SU-DHL-6 (cell line): ENCODE measurements around the gene RTP2.

ENCODE experiments used
- H2AFZ ChIP-seq: fragments of 200-600 bp; sonication (generic); 2 replicates; pipeline ENCODE4 v1.6.1; 2014; ENCODE audit warnings: low read depth, mild to moderate bottlenecking, moderate library complexity, mixed read lengths, antibody characterized with exemption, low read length; ENCODE audit not compliant: severe bottlenecking
- H3F3A ChIP-seq: fragments of 200-600 bp; shearing (Covaris generic); 2 replicates; pipeline ENCODE4 v1.6.0; 2016; ENCODE audit warnings: antibody characterized with exemption, mild to moderate bottlenecking; ENCODE audit not compliant: insufficient read depth
- H3K27ac ChIP-seq: fragments of 200-600 bp; sonication (generic); 2 replicates; pipeline ENCODE4 v1.5.1; 2016; ENCODE audit warnings: low read depth, mild to moderate bottlenecking, low read length, moderate library complexity, mixed read lengths
- H3K27me3 ChIP-seq: fragments of 200-600 bp; sonication (generic), shearing (Covaris generic); 2 replicates; pipeline ENCODE4 v1.6.0; 2014; ENCODE audit warnings: mild to moderate bottlenecking, low read length
- H3K36me3 ChIP-seq: fragments of 200-600 bp; sonication (generic); 2 replicates; pipeline ENCODE4 v1.6.1; 2014; ENCODE audit warnings: mild to moderate bottlenecking, low read length, mixed read lengths
- H3K4me2 ChIP-seq: fragments of 300-600, 200-600 bp; shearing (Covaris generic), sonication (generic); 2 replicates; pipeline ENCODE4 v1.6.0; 2014; ENCODE audit warnings: low read length, low read depth, mild to moderate bottlenecking; ENCODE audit not compliant: poor library complexity, severe bottlenecking
- H3K4me3 ChIP-seq: fragments of 200-600 bp; sonication (generic); 2 replicates; pipeline ENCODE4 v1.5.1; 2014; ENCODE audit warnings: antibody characterized with exemption, low read length, mild to moderate bottlenecking, mixed read lengths; ENCODE audit not compliant: insufficient read depth, poor library complexity, severe bottlenecking
- H3K79me2 ChIP-seq: fragments of 200-600 bp; sonication (generic); 2 replicates; pipeline ENCODE4 v1.6.1; 2014; ENCODE audit warnings: mild to moderate bottlenecking, low read length, moderate library complexity; ENCODE audit not compliant: insufficient read depth
- H3K9ac ChIP-seq: fragments of 200-600 bp; sonication (generic); 2 replicates; pipeline ENCODE4 v1.7.0; 2014; ENCODE audit warnings: mild to moderate bottlenecking, low read length
- H3K9me2 ChIP-seq: fragments of 200-600 bp; sonication (generic); replicated peaks from 2 replicates; pipeline ENCODE4 v1.6.1; 2014; ENCODE audit warnings: low read length; ENCODE audit not compliant: insufficient read depth
- H3K9me3 ChIP-seq: fragments of 200-600 bp; sonication (generic); 2 replicates; pipeline ENCODE4 v1.6.1; 2014; ENCODE audit warnings: low read length, mixed read lengths; ENCODE audit not compliant: insufficient read depth
- H4K20me1 ChIP-seq: fragments of 200-600 bp; sonication (generic); 2 replicates; pipeline ENCODE4 v1.6.1; 2014; ENCODE audit warnings: low read depth, mild to moderate bottlenecking, antibody characterized with exemption, low read length, moderate library complexity, mixed read lengths
- EZH2phosphoT487 ChIP-seq: fragments of 200-600 bp; sonication (generic), shearing (Covaris generic); conservative IDR thresholded peaks from 2 replicates; pipeline ENCODE4 v1.6.1; 2018; ENCODE audit warnings: mild to moderate bottlenecking, antibody characterized with exemption, low read length, moderate library complexity, mixed read lengths
- TF ChIP-seq, protein P1 (sequence below): fragments of 200-600 bp; sonication (generic); IDR thresholded peaks from one replicate; pipeline ENCODE4 v1.5.1; 2017; ENCODE audit warnings: antibody characterized with exemption, mild to moderate bottlenecking, low read length, moderate library complexity; ENCODE audit not compliant: insufficient read depth, poor library complexity, severe bottlenecking

The RTP2 gene

DNA sequence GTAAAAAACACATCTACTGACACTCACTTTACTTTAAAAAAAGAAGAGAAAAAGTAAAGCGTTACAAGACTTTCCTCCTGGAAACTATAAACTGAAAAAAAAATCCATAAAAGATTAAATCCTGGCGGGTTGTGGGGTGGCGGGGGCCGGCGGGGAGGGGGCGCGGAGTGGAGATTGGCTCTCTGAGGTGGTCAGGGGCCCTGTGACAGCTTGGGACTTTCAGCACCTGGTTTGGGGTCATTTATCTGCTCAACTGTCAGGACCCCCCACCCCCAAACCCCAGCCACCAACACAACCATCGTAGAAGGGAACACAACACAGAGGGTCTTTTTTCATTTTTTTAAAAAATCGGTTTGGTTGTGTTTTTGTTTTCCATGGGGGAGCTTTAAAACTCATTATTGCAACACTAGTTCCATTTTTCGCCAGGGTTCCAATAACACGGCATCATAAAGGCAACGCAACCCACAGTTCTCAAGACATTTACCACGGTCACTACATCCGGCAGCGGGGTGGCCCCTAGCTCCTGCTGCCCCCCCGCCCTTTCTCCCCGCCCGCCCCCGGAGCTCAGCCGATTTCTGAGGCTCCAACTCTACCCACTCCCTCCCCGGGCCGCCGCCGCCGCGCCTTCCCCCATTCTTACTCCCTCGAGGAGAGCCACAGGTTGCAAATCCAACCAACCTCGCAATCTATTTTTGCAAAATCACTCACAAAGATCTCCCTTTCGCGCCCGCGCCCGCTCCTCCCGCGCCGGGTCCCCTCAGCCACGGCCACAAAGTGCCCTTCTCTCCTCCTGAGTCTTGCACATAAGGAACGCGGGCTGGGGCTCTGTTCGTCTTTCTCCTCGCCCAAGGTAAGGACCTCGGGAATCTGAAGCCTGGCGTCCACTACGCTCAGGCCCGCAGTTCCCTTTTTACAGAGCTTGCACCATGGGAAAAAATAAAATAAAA, 41.1 kb upstream of the RTP2 start:
- Histone ChIP-seq H3K9me3 (no peaks in the 10 kb centered on the region), H3F3A (peaks cover 83% of the 10 kb centered on the region), H3K9me2 (no peaks in the 10 kb centered on the region), H3K9ac (peak overlapping the region; percentile 99), H3K4me3 (peak overlapping the region; percentile 99), H3K27ac (peak overlapping the region; percentile 92), H3K36me3 (peaks cover 23% of the 10 kb centered on the region), H3K4me2 (peak overlapping the region; percentile 97), H3K79me2 (peaks cover 86% of the 10 kb centered on the region), H3K27me3 (no peaks in the 10 kb centered on the region), H2AFZ (no peak overlapping the region), H4K20me1 (no peaks in the 10 kb centered on the region)
- TF ChIP-seq, protein P1, sequence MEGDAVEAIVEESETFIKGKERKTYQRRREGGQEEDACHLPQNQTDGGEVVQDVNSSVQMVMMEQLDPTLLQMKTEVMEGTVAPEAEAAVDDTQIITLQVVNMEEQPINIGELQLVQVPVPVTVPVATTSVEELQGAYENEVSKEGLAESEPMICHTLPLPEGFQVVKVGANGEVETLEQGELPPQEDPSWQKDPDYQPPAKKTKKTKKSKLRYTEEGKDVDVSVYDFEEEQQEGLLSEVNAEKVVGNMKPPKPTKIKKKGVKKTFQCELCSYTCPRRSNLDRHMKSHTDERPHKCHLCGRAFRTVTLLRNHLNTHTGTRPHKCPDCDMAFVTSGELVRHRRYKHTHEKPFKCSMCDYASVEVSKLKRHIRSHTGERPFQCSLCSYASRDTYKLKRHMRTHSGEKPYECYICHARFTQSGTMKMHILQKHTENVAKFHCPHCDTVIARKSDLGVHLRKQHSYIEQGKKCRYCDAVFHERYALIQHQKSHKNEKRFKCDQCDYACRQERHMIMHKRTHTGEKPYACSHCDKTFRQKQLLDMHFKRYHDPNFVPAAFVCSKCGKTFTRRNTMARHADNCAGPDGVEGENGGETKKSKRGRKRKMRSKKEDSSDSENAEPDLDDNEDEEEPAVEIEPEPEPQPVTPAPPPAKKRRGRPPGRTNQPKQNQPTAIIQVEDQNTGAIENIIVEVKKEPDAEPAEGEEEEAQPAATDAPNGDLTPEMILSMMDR, result no peak
- TF ChIP-seq EZH2phosphoT487, result no peak

DNA sequence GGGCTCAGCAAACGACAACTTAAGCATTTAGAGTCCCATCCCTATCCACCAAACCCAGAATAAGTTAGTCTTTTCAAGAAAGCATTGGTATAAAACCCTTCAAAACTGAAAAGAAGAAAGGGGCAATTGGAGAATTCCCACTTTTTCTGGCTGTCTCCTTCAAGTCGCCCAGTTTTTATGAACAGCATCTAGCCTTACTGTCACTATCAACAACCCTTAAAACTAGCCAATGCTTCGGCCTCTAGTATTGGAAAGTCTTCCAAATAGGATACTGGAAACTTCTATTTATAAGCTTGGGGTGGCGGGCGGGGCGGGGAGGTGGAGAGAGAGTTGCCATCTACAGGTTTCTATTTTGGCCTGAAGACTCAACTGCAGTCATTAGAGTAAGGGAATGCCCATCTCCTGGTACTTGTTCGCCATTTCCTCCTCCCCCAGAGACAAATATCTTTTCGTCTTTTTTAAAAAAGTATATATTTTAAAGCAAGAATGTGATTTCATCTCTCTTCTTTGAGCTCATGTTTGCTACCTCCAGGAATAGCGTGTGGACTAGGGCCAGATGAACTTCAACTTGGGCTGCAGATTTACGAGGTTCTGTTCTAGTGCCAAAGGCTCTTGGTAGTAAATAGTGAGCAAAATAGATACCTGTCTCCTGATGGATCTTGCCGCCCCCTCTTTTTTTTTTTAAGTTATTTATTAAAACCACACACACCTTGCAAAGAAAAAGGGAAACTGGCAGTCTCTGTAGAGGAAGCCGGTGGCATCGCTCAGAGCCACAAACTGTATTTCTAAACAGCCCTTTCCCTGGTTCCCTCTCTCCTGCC, 40.2 kb upstream of the RTP2 start:
- H3K4me2 ChIP-seq, result peak overlapping the region; percentile 97
- H3K27me3 ChIP-seq, result no peaks in the 10 kb centered on the region
- H3K9ac ChIP-seq, result peak overlapping the region; percentile 99
- H3K36me3 ChIP-seq, result peaks cover 23% of the 10 kb centered on the region
- peaks cover 95% of the 10 kb centered on the region for H3K79me2 ChIP-seq
- H3F3A ChIP-seq, result peaks cover 84% of the 10 kb centered on the region
- peak overlapping the region; percentile 92 for H3K27ac ChIP-seq
- no peaks in the 10 kb centered on the region for H3K9me2 ChIP-seq
- TF ChIP-seq EZH2phosphoT487, result no peak
- TF ChIP-seq, protein P1, result no peak
- H2AFZ ChIP-seq, result no peak overlapping the region
- no peaks in the 10 kb centered on the region; the same call in 1 of the 2 replicates for H4K20me1 ChIP-seq
- peak overlapping the region; percentile 99 for H3K4me3 ChIP-seq
- H3K9me3 ChIP-seq, result no peaks in the 10 kb centered on the region

GRCh38 chr3:187741403-187742350, 39.3 kb upstream of the RTP2 start:
- H3K4me3 ChIP-seq, result peak overlapping the region; percentile 99
- H3K9ac ChIP-seq, result peak overlapping the region; percentile 99
- H4K20me1 ChIP-seq, result no peaks in the 10 kb centered on the region; the same call in 1 of the 2 replicates
- peak overlapping the region; percentile 92 for H3K27ac ChIP-seq
- H3K79me2 ChIP-seq, result peaks cover 96% of the 10 kb centered on the region
- no peaks in the 10 kb centered on the region for H3K9me2 ChIP-seq
- no peak for TF ChIP-seq EZH2phosphoT487
- TF ChIP-seq, protein P1, result peak; percentile 98
- H3K9me3 ChIP-seq, result no peaks in the 10 kb centered on the region
- peaks cover 85% of the 10 kb centered on the region for H3F3A ChIP-seq
- no peaks in the 10 kb centered on the region for H3K27me3 ChIP-seq
- H2AFZ ChIP-seq, result no peak overlapping the region
- peak overlapping the region; percentile 97 for H3K4me2 ChIP-seq
- H3K36me3 ChIP-seq, result peaks cover 23% of the 10 kb centered on the region
